Parathyroid adenoma (tissue), 2 donors: ENCODE measurements around the gene PPP1R13B.

Experiments used
- H2AFZ ChIP-seq: fragments of 300-600 bp; sonication (generic); one replicate; pipeline ENCODE4 v1.7.0; 2017; ENCODE audit warnings: antibody characterized with exemption, mild to moderate bottlenecking
- H3K27ac ChIP-seq: fragments of 300-600 bp; sonication (generic); one replicate; pipeline ENCODE4 v1.7.0; 2017
- H3K27me3 ChIP-seq: fragments of 300-600 bp; sonication (generic); one replicate; pipeline ENCODE4 v1.7.0; 2017; ENCODE audit warnings: low read length; ENCODE audit not compliant: control insufficient read depth, insufficient read depth
- H3K36me3 ChIP-seq: fragments of 300-600 bp; sonication (generic); one replicate; pipeline ENCODE4 v1.7.0; 2017; ENCODE audit warnings: low read length; ENCODE audit not compliant: control insufficient read depth, insufficient read depth
- H3K4me1 ChIP-seq: fragments of 300-600 bp; sonication (generic); one replicate; pipeline ENCODE4 v1.7.0; 2017; ENCODE audit warnings: control low read depth
- H3K4me2 ChIP-seq: fragments of 300-600 bp; sonication (generic); one replicate; pipeline ENCODE4 v1.7.0; 2017; ENCODE audit warnings: low read length
- H3K4me3 ChIP-seq: fragments of 300-600 bp; sonication (generic); one replicate; pipeline ENCODE4 v1.7.0; 2017; ENCODE audit warnings: low read depth, low read length
- H3K79me2 ChIP-seq: fragments of 300-600 bp; sonication (generic); one replicate; pipeline ENCODE4 v1.7.0; 2017; ENCODE audit warnings: control low read depth
- H3K9ac ChIP-seq: fragments of 300-600 bp; sonication (generic); one replicate; pipeline ENCODE4 v1.7.0; 2017; ENCODE audit warnings: mild to moderate bottlenecking
- H3K9me3 ChIP-seq: fragments of 300-600 bp; sonication (generic); one replicate; pipeline ENCODE4 v1.7.0; 2017; ENCODE audit warnings: low read length; ENCODE audit not compliant: control insufficient read depth
- CTCF ChIP-seq: fragments of 300-600 bp; sonication (generic); IDR thresholded peaks from one replicate; pipeline ENCODE4 v1.7.0; 2017; ENCODE audit warnings: antibody characterized with exemption, mild to moderate bottlenecking
- donor health status: primary hyperparathyroidism.

The PPP1R13B gene

GRCh38 chr14:103830511-103831270, 16.7 kb downstream of the PPP1R13B start:
- Histone ChIP-seq H2AFZ (no peak overlapping the region), H3K79me2 (peaks cover 56% of the 10 kb centered on the region), H3K4me1 (no peaks in the 10 kb centered on the region), H3K4me2 (no peak overlapping the region), H3K9ac (no peak overlapping the region), H3K4me3 (no peak overlapping the region), H3K27me3 (no peaks in the 10 kb centered on the region), H3K9me3 (no peaks in the 10 kb centered on the region), H3K36me3 (no peaks in the 10 kb centered on the region), H3K27ac (no peak overlapping the region)
- TF ChIP-seq CTCF = no peak

- H3K4me1 ChIP-seq = peaks cover 3% of the 10 kb centered on the region
These were observed 18.9 kb downstream of the PPP1R13B start for GRCh38 chr14:103828315-103828967.

GRCh38 chr14:103825101-103825500, 22.3 kb downstream of the PPP1R13B start:
- Histone ChIP-seq H3K79me2 (peaks cover 34% of the 10 kb centered on the region), H3K9ac (no peak overlapping the region), H3K9me3 (no peaks in the 10 kb centered on the region), H3K36me3 (no peaks in the 10 kb centered on the region), H2AFZ (no peak overlapping the region), H3K4me3 (no peak overlapping the region), H3K4me1 (peaks cover 10% of the 10 kb centered on the region), H3K27me3 (no peaks in the 10 kb centered on the region), H3K27ac (no peak overlapping the region), H3K4me2 (no peak overlapping the region)
- no peak for TF ChIP-seq CTCF

More at GRCh38 chr14:103828315-103828967, 18.9 kb downstream of the PPP1R13B start:
- Histone ChIP-seq H3K36me3 (no peaks in the 10 kb centered on the region), H3K27ac (no peak overlapping the region), H3K79me2 (peaks cover 48% of the 10 kb centered on the region), H3K27me3 (no peaks in the 10 kb centered on the region), H3K4me2 (no peak overlapping the region), H3K4me3 (no peak overlapping the region), H3K9me3 (no peaks in the 10 kb centered on the region), H2AFZ (no peak overlapping the region), H3K9ac (no peak overlapping the region)
- no peak for TF ChIP-seq CTCF

GRCh38 chr14:103820908-103821307, 26.5 kb downstream of the PPP1R13B start:
- Histone ChIP-seq H3K4me3 (no peak overlapping the region), H3K27me3 (no peaks in the 10 kb centered on the region), H3K36me3 (no peaks in the 10 kb centered on the region), H3K9me3 (no peaks in the 10 kb centered on the region), H3K79me2 (peaks cover 23% of the 10 kb centered on the region), H3K27ac (peak overlapping the region; percentile 25), H2AFZ (no peak overlapping the region), H3K4me2 (no peak overlapping the region), H3K4me1 (peaks cover 18% of the 10 kb centered on the region), H3K9ac (no peak overlapping the region)
- TF ChIP-seq CTCF = no peak
